IPS DF 4.7 (cell line): ENCODE measurements around the gene SAXO2.
"Not testable (repeated sequence)": the region's sequence is repeated elsewhere in the genome, so short reads cannot be mapped to it uniquely, and the experiment has no call there.

ENCODE experiments used
- DNase-seq: peaks from one replicate; pipeline ENCODE4 v3.0.0-alpha.2; 2013; ENCODE audit warnings: low spot score; ENCODE audit errors: extremely low read depth

Gene SAXO2

DNA sequence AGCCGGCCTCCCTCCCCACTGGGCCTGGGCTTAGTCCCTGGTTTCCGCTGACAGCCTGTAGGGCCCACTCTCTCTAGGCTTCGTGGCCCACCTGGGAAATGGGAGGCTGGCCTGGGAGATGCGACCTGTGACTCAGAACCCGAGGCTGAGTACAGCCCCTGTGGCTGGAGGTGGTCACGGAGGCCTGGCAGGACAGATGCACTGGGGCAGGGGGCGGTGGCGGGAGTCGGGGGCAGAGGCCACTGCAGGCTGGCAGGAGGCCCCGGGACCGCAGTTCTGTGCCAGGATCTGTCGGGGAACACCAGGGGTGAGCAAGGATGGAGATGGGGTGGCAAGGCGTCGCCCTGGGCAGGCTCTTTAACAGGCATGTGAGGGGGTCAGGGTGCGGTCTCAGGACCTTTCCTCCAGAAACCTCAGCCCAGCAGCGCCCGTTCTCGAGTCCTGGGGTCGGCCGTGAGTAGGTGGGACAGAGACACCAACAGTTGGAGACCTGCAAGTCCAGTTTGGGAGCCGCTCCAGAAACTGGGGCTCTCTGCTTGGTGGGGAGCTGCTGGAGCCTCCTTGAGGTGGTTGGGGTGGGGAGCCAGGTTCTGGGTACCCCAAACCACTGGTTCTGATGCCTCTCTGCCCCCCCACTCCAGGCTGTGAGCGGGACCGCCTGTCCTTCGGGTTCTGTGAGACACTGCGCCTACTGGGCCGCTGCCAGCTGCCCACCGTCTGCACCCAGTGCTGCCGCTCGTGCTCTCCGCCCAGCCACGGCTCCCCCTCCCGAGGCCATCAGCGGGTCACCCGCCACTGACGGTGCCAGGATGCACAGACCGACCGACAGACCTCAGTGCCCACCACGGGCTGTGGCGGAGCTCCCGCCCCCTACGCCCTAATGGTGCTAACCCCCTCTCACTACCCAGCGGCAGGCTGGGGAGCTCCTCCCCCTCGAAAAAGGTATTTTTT, 71.3 kb downstream of the SAXO2 start:
- DNase-seq = not testable (repeated sequence)
